HCEC 1CT (cell line): ENCODE measurements around the gene RERE.
"Not testable (repeated sequence)": the region's sequence is repeated elsewhere in the genome, so short reads cannot be mapped to it uniquely, and the experiment has no call there.

Experiments used
- DNase-seq: peaks from one replicate; pipeline ENCODE4 v3.0.0-alpha.2; 2017

RERE gene

GRCh38 chr1:8394456-8395321 is 422.8 kb downstream of the RERE start:
- DNase-seq = peak; percentile 97

DNA sequence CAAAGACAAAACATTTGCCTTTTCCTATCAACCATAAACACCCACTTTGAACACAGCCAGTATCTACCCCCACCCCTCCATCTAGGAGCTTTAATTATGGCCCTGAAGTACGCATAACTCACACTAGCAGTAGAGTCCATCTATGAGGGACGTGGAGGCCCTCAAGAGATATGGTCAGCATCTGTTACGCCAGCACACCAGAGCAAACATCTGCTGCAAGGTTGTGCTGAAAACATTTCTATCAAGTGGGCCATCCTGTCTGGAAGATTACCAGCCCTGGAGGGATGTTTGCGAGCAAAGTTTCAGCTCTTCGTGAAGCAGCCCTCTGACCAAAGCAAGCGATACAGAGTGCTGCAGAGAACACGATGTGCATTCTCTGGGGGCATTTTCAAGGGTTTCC is 424.9 kb downstream of the RERE start:
- no peak for DNase-seq

DNA sequence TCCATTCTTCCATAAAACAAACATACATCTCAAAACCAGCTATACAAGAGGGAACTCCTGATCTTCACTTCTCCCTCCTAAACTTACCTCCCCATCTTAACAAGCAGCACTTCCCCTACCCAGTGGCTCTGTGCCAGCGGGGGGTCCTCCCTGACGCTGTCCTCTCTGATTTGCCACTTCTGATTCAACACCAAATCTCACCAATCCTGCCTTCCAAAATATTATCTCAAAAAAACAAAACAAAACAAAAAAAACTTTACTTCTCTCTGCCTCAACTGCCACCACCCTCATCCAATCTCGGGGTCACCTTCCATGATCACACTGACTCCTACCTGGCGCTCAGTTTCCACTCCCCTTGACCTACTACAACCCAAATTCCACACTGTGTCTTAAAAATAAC is 426.7 kb downstream of the RERE start:
- DNase-seq = no peak

GRCh38 chr1:8389958-8390535 is 427.4 kb downstream of the RERE start:
- DNase-seq = no peak

DNA sequence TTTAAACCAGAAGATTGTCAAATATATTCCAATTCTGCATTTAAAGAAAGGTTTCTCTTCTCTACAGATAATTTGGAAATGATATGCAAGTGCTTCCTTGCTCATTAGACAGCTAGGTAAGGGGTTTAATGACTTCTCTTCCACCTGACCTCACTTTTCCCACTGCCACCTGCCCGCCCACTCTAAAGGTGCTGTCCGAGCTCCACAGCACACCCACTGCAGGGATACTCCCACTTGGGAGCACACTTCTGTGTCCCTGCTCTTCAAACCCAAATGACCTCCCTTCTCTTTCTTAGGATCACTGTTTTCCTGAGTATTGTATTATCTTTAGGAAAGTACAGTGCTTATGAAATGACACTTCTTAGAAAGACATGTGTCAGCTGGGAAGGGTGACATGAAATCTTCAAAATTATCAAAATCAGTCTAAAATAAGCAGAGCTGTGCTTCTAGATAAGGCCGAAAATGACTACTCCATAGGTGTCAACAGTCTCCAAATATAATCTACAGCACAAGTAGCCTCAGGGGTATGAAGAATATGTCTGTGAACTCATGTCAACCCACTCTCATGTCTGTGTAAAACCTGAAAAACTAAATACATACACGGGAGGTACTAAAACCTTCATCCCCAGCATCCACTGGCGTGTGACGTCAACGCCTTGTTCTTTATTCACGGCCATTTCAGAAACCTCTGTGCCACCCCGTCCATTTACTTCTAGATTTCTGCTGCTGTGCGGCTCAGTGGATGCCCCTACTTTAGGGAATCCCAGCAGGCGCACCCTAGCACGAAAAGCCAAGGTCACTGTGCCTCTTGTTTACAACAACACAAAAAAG is 428.5 kb downstream of the RERE start:
- DNase-seq = no peak

- no peak for DNase-seq
Measured at GRCh38 chr1:8386247-8386646, 431.2 kb downstream of the RERE start.

DNA sequence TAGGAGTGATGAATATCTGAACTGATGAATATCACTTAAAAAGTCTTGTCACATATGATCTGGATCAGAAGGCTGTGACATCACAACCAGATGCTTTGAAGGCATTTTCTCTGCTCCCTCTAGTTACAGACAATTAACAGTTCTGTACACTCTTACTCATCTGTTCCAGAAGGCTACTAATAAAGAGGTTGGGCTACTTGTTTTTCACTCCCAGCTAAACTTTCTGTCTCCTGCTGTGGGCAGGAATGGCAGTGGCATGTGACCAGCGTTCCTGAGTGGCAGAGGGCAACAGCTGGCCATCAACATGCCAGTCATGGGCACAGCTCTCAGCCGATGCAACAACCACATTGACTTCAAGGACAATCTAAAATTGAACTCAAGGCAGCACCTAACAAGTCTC is 432.9 kb downstream of the RERE start:
- DNase-seq = peak; percentile 49

DNA sequence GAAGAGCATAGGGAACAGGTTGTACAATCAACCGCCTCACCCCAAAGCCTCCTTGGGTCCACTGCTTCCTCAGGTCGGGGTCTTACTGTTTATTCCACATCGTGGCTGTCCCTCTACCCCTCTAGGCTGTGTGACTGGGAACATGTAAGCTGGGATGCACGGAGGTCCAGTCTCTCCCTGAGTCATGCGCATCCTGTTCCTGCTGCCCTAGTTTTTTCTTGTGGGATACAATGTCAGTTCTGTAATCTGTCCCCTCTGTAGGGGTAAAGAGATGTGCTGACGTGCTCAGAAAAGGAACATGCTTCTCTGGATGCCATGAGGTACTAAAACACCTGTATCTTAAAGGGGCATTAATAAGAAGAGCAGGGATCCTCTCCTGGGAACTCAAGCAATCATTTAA is 433.4 kb downstream of the RERE start:
- peak; percentile 50 for DNase-seq

GRCh38 chr1:8382608-8383505 is 434.6 kb downstream of the RERE start:
- DNase-seq = no peak

GRCh38 chr1:8382051-8382505 is 435.4 kb downstream of the RERE start:
- no peak for DNase-seq

DNA sequence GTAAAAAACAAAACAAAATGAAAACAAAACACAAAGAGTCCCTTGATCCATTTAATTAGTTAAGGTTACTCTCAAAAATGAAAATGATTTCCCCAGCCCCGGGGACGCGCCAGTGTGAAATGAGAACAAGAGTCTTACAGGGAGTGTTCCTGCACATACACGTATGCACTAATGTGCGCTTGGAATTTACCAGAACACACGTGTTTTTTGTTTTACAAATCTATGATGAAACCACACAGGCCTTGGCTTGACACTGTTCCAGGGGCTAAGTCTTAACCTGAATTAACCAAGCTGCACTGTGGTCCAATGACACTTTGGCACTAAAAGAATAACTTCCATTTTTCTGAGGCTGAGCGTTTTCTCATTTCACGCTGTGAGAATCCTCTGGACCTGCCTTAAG is 435.8 kb downstream of the RERE start:
- no peak for DNase-seq

- DNase-seq = not testable (repeated sequence)
Measured at GRCh38 chr1:8380310-8380709, 437.1 kb downstream of the RERE start.

DNA sequence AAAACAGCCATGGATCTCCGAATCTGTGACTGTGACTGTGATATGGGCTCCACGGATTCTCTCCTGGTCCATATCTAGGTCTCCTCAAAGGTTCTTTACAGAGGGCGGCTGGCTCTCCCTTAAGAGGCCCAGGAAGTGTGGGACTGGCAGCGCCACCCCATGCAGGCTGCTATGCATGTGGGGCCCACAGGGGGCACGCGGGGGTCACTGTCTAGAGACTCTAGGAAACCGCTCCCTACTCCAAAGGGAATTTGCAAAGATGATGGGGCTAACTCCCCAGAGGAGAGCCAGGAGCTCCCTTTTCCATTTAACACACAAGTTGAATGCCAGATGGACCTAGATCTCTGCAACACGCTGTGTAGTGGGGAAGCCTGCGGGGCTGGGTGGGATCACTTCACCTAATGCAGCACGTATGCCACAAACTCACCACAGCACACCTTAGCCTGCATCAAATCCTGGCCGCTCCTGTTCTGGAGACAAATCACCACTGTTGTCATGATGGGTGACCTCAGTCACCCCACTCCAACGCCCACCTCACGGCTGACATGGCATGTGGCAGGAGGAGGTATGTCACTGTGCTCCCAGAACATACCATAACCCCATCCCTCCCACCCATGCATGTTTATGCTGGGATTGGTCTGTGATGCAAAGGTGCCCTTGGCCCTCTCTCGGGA is 437.8 kb downstream of the RERE start:
- DNase-seq = no peak

DNA sequence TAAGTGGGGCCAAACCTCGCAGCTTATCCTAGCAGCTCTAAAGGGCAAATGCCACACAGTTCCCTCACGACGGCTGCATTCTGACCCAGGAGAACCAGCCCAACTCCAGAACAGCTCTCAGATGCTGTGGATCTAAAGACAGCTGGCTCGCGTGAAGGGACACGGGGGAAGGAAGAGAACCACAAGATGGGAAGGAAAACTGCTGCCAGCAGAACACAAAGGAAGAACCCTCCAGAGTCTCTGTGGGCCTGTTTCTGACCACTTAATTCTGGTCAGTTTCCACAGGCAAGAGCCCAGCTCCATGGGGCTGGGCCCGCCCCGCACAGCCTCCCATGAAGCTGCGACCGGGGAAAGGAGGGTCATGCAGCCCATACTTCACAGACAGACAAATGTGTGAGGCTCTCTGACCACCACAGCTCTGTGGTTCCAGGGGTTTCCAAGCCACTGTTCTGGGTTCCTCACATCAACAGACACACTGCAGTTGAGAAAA is 438.4 kb downstream of the RERE start:
- DNase-seq = no peak

GRCh38 chr1:8378178-8378577 is 439.3 kb downstream of the RERE start:
- DNase-seq = peak; percentile 33

GRCh38 chr1:8377271-8377981 is 440.0 kb downstream of the RERE start:
- DNase-seq = no peak

GRCh38 chr1:8376358-8376840 is 441.0 kb downstream of the RERE start:
- DNase-seq = no peak

GRCh38 chr1:8374812-8375211 is 442.6 kb downstream of the RERE start:
- peak; percentile 50 for DNase-seq

DNA sequence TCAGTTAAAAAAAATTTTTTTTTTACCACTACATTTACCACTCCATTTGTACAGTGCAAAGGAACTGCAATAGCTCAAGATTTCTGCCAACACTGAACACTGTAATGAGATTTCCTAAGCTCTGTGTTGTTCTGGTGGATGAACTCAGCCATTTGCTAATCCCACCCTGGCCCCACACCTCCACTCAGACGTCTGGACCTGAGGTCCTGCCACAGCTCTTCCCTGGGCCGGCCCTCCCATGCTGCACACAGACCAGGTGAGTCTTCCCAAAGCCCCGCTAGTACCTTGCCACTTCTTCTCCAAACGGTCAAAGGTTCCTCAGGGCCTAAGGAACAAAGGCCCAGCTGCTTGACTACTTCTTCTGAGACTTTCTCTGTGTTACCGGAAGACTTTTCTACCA is 443.1 kb downstream of the RERE start:
- no peak for DNase-seq

- DNase-seq = peak; percentile 73
Measured at GRCh38 chr1:8373581-8374241, 443.7 kb downstream of the RERE start.
